ENCODE measurements around the gene RDH14.

Gene RDH14

GRCh38 chr2:18552351-18553077 is 7.9 kb downstream of the RDH14 start:
- DNase-seq (ENCODE audit: low read depth in 1 of 2, low spot score in 1 of 2) = no peak
- in situ Hi-C loops (cut with HindIII; ENCODE audit: low pct_unique_long_range_greater_than_20kb, low sequenced_read_pairs) = no loop called here
- TF ChIP-seq JUND (IDR thresholded peaks at IDR 0.05; ENCODE audit: low read depth) = no peak

DNA sequence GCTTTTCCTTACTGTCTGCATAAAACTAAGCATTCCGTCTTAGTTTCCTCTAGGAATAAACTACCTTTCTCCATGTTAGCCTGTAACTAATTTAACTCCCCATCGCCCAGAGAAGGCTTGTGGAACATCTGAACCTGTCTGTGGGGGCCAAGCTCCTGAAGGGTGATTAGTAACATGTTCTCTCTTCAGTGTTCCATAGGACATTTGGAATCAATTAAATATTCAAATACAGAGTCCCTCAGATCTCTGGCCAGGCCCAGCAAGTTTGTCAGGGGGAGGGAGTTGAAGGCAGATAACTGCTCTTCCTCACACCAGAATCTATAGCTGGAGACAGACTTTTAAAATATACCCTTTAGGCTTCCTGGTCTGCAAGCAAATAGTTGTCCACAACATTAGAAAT is 8.8 kb downstream of the RDH14 start:
- in situ Hi-C loops (cut with HindIII; ENCODE audit: low pct_unique_long_range_greater_than_20kb, low sequenced_read_pairs) = no loop called here
- no peak for TF ChIP-seq JUND (IDR thresholded peaks at IDR 0.05; ENCODE audit: low read depth)
- DNase-seq (ENCODE audit: low read depth in 1 of 2, low spot score in 1 of 2) = no peak

DNA sequence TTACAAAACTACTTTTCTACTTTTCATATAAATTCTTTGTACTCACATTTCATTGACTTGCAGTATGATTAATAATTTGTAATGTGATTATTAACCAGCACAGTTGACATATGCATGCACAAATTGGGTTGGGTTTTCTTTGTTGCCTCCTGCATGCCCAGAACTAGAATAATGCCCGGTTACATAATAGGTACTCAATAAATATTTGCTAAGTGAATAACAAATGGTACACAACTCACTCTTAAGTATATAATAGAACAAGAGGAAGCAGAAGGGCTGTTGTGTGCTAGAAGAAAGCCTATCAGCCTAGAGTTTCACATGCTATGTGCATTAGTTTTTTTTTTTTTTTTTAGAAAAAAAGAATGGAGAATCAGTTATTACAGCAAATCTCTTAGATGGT is 9.3 kb downstream of the RDH14 start:
- in situ Hi-C loops (cut with HindIII; ENCODE audit: low pct_unique_long_range_greater_than_20kb, low sequenced_read_pairs) = no loop called here
- no peak for TF ChIP-seq JUND (IDR thresholded peaks at IDR 0.05; ENCODE audit: low read depth)
- DNase-seq (ENCODE audit: low read depth in 1 of 2, low spot score in 1 of 2) = no peak

GRCh38 chr2:18550433-18550832 is 10.0 kb downstream of the RDH14 start:
- DNase-seq (ENCODE audit: low read depth in 1 of 2, low spot score in 1 of 2) = no peak
- no peak for TF ChIP-seq JUND (IDR thresholded peaks at IDR 0.05; ENCODE audit: low read depth)
- in situ Hi-C loops (cut with HindIII; ENCODE audit: low pct_unique_long_range_greater_than_20kb, low sequenced_read_pairs) = no loop called here

GRCh38 chr2:18549083-18549482 is 11.4 kb downstream of the RDH14 start:
- in situ Hi-C loops (cut with HindIII; ENCODE audit: low pct_unique_long_range_greater_than_20kb, low sequenced_read_pairs) = no loop called here
- TF ChIP-seq JUND (IDR thresholded peaks at IDR 0.05; ENCODE audit: low read depth) = no peak

DNA sequence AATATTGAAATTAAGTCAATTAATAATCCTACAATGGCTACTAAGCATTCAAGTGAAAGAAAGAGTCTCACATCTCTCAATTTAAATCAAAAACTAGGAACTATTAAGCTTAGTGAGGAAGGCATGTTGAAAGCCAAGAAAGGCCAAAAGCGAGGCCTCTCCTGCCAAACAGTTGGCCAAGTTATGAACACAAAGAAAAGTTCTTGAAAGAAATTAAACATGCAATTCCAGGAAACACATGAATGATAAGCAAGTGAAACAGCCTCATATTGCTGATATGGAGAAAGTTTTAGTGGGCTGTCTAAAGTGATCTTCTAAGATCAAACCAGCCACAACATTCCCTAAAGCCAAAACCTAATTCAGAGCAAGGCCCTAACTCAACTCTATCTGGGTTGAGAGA is 11.8 kb downstream of the RDH14 start:
- in situ Hi-C loops (cut with HindIII; ENCODE audit: low pct_unique_long_range_greater_than_20kb, low sequenced_read_pairs) = no loop called here
- TF ChIP-seq JUND (IDR thresholded peaks at IDR 0.05; ENCODE audit: low read depth) = no peak
- DNase-seq (ENCODE audit: low read depth in 1 of 2, low spot score in 1 of 2) = no peak

More at GRCh38 chr2:18549083-18549482, 11.4 kb downstream of the RDH14 start:
- no peak for DNase-seq (ENCODE audit: low read depth in 1 of 2, low spot score in 1 of 2)

GRCh38 chr2:18546567-18546966 is 13.9 kb downstream of the RDH14 start:
- in situ Hi-C loops (cut with HindIII; ENCODE audit: low pct_unique_long_range_greater_than_20kb, low sequenced_read_pairs) = no loop called here
- no peak for TF ChIP-seq JUND (IDR thresholded peaks at IDR 0.05; ENCODE audit: low read depth)
- DNase-seq (ENCODE audit: low read depth in 1 of 2, low spot score in 1 of 2) = no peak

- TF ChIP-seq JUND (IDR thresholded peaks at IDR 0.05; ENCODE audit: low read depth) = no peak
- no peak for DNase-seq (ENCODE audit: low read depth in 1 of 2, low spot score in 1 of 2)
- in situ Hi-C loops (cut with HindIII; ENCODE audit: low pct_unique_long_range_greater_than_20kb, low sequenced_read_pairs) = no loop called here
Observed at GRCh38 chr2:18545384-18545783, 15.1 kb downstream of the RDH14 start.

GRCh38 chr2:18544171-18544570 is 16.3 kb downstream of the RDH14 start:
- no peak for DNase-seq (ENCODE audit: low read depth in 1 of 2, low spot score in 1 of 2)
- in situ Hi-C loops (cut with HindIII; ENCODE audit: low pct_unique_long_range_greater_than_20kb, low sequenced_read_pairs) = no loop called here
- TF ChIP-seq JUND (IDR thresholded peaks at IDR 0.05; ENCODE audit: low read depth) = no peak

- no peak for TF ChIP-seq JUND (IDR thresholded peaks at IDR 0.05; ENCODE audit: low read depth)
- DNase-seq (ENCODE audit: low read depth in 1 of 2, low spot score in 1 of 2) = no peak
- in situ Hi-C loops (cut with HindIII; ENCODE audit: low pct_unique_long_range_greater_than_20kb, low sequenced_read_pairs) = no loop called here
Observed at GRCh38 chr2:18540872-18541271, 19.6 kb downstream of the RDH14 start.

- in situ Hi-C loops (cut with HindIII; ENCODE audit: low pct_unique_long_range_greater_than_20kb, low sequenced_read_pairs) = no loop called here
- no peak for TF ChIP-seq JUND (IDR thresholded peaks at IDR 0.05; ENCODE audit: low read depth)
- no peak for DNase-seq (ENCODE audit: low read depth in 1 of 2, low spot score in 1 of 2)
Observed at GRCh38 chr2:18536697-18537096, 23.8 kb downstream of the RDH14 start.

- in situ Hi-C loops (cut with HindIII; ENCODE audit: low pct_unique_long_range_greater_than_20kb, low sequenced_read_pairs) = no loop called here
- DNase-seq (ENCODE audit: low read depth in 1 of 2, low spot score in 1 of 2) = no peak
- no peak for TF ChIP-seq JUND (IDR thresholded peaks at IDR 0.05; ENCODE audit: low read depth)
Observed at GRCh38 chr2:18536100-18536499, 24.4 kb downstream of the RDH14 start.

GRCh38 chr2:18531194-18531593 is 29.3 kb downstream of the RDH14 start:
- no peak for TF ChIP-seq JUND (IDR thresholded peaks at IDR 0.05; ENCODE audit: low read depth)
- no peak for DNase-seq (ENCODE audit: low read depth in 1 of 2, low spot score in 1 of 2)
- in situ Hi-C loops (cut with HindIII; ENCODE audit: low pct_unique_long_range_greater_than_20kb, low sequenced_read_pairs) = no loop called here

DNA sequence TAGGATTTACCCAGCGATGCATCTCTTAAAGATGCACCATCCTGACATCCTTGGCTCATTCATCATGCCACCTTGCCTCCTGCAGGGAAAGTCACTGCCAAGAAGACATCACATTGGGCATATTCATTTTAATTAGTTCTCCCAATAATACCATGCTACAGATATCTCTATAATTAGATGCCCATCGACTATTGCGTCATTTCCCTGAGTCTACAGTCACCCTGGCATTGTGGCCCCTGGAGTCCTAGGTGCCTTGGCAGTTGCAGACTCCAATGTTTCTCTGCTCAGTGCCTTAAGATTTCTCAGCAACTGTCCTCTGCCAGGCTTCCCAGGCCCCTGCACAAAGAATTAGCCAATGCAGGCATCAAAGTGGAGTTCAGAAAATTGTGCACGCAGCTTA is 32.6 kb downstream of the RDH14 start:
- TF ChIP-seq JUND (IDR thresholded peaks at IDR 0.05; ENCODE audit: low read depth) = no peak
- in situ Hi-C loops (cut with HindIII; ENCODE audit: low pct_unique_long_range_greater_than_20kb, low sequenced_read_pairs) = no loop called here
- DNase-seq (ENCODE audit: low read depth in 1 of 2, low spot score in 1 of 2) = no peak

Measured in T47D (cell line).